ENCODE data around the gene SLC12A6.

The SLC12A6 gene

DNA sequence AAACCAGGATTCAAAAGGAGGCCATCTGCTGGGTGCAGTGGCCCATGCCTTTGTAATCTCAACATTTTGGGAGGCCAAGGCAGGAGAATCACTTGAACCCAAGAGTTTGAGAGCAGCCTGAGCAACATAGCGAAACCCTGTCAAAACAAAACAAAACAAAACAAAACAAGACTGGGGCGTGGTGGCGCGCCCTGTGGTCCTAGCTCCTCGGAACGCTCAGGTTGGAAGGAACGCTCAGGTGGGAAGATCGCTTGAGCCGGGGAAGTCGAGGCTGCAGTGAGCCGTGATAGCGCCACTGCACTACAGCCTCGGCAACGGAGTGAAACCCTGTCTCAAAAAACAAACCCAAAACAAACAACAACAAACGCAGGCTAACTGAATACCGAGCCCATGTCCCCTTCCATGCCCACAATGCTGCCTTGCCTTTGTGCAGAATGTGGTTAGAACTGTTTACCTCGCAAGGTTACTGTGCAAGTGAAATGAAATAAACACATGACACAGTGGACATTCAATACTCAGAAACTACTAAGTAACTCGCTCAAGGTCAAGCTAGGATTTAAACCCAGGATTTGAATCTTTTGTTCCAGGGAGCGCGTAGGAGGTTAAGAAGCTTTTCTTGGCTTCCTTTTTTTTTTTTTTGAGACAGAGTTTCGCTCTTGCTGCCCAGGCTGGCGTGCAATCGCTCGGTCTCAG is 113.5 kb downstream of the SLC12A6 start:
- H3K36me3 ChIP-seq (ENCODE audit: control insufficient read depth in 2 of 2, insufficient read depth in 1 of 2, low read length in 2 of 2): peaks cover 12 to 17% of the 10 kb centered on the region in 2 experiments; a peak in 2 of 3 replicates
- no peak for TF ChIP-seq OSR2 (tag by site-specific recombination; IDR thresholded peaks at IDR 0.05)
- TF ChIP-seq, protein P1, sequence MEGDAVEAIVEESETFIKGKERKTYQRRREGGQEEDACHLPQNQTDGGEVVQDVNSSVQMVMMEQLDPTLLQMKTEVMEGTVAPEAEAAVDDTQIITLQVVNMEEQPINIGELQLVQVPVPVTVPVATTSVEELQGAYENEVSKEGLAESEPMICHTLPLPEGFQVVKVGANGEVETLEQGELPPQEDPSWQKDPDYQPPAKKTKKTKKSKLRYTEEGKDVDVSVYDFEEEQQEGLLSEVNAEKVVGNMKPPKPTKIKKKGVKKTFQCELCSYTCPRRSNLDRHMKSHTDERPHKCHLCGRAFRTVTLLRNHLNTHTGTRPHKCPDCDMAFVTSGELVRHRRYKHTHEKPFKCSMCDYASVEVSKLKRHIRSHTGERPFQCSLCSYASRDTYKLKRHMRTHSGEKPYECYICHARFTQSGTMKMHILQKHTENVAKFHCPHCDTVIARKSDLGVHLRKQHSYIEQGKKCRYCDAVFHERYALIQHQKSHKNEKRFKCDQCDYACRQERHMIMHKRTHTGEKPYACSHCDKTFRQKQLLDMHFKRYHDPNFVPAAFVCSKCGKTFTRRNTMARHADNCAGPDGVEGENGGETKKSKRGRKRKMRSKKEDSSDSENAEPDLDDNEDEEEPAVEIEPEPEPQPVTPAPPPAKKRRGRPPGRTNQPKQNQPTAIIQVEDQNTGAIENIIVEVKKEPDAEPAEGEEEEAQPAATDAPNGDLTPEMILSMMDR (tag by site-specific recombination; IDR thresholded peaks at IDR 0.05): 0 out of 2 replicates have a peak, but pooled peaks have one; percentile 19
- no peaks in the 10 kb centered on the region for H3K9me3 ChIP-seq (ENCODE audit: control insufficient read depth, insufficient read depth, low read depth, low read length)
- POLR2A ChIA-PET: no interaction called here
- H3K4me1 ChIP-seq (ENCODE audit: control insufficient read depth, insufficient read depth, low read length): no peaks in the 10 kb centered on the region
- CTCF ChIA-PET: no interaction called here
- peak overlapping the region; percentile 80 for H3K4me3 ChIP-seq (ENCODE audit: low read depth, low read length)
- peak overlapping the region; percentile 79 for H3K27ac ChIP-seq (ENCODE audit: extremely low read depth, low read depth, low read length)

DNA sequence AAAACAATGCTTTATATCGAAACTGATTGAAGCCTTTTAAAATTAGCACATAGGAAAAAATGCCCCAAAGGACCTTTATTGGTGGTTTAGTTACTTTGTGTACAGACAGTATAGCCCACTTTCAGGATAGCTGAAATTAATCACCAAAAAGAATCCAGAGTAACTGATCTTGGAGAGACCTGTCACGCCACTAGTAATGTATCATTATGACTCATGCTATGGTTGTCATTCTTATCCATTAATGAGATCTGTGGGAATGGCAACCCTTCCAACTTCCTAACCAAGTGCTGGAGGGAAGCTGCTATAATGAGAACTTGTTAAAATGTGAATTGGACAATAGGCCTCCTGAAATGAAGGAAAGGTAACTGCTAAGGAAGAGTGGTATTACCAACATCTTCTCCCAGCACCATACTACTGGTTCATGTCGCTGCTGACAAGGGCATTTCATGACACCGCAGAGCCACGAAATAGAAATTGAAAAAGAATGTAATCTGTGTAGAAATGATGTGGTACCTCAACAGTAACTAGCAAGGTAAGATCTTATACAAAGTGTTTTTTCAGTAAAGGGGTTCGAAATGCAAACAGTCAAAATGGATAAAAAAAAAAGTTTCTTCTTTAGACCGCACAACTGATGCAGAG is 119.9 kb downstream of the SLC12A6 start:
- no peak overlapping the region for H3K27ac ChIP-seq (ENCODE audit: extremely low read depth, low read depth, low read length)
- H3K36me3 ChIP-seq (ENCODE audit: control insufficient read depth in 2 of 2, insufficient read depth in 1 of 2, low read length in 2 of 2): no peaks in the 10 kb centered on the region
- H3K4me3 ChIP-seq (ENCODE audit: low read depth, low read length): no peak overlapping the region
- POLR2A ChIA-PET: no interaction called here
- H3K4me1 ChIP-seq (ENCODE audit: control insufficient read depth, insufficient read depth, low read length): no peaks in the 10 kb centered on the region
- CTCF ChIA-PET: interaction anchor here (1.2 to 1.6 kb wide), 2 partner anchors 8 to 156 kb away, joined by 4 read pairs; partner anchors contain the start of gene KATNBL1
- H3K9me3 ChIP-seq (ENCODE audit: control insufficient read depth, insufficient read depth, low read depth, low read length): no peaks in the 10 kb centered on the region
- no peak for TF ChIP-seq ZNF16 (tag by site-specific recombination; IDR thresholded peaks at IDR 0.05; ENCODE audit: low read depth)
- TF ChIP-seq ZNF555 (tag by site-specific recombination; conservative IDR thresholded peaks at IDR 0.05): no peak
- TF ChIP-seq, protein P2, sequence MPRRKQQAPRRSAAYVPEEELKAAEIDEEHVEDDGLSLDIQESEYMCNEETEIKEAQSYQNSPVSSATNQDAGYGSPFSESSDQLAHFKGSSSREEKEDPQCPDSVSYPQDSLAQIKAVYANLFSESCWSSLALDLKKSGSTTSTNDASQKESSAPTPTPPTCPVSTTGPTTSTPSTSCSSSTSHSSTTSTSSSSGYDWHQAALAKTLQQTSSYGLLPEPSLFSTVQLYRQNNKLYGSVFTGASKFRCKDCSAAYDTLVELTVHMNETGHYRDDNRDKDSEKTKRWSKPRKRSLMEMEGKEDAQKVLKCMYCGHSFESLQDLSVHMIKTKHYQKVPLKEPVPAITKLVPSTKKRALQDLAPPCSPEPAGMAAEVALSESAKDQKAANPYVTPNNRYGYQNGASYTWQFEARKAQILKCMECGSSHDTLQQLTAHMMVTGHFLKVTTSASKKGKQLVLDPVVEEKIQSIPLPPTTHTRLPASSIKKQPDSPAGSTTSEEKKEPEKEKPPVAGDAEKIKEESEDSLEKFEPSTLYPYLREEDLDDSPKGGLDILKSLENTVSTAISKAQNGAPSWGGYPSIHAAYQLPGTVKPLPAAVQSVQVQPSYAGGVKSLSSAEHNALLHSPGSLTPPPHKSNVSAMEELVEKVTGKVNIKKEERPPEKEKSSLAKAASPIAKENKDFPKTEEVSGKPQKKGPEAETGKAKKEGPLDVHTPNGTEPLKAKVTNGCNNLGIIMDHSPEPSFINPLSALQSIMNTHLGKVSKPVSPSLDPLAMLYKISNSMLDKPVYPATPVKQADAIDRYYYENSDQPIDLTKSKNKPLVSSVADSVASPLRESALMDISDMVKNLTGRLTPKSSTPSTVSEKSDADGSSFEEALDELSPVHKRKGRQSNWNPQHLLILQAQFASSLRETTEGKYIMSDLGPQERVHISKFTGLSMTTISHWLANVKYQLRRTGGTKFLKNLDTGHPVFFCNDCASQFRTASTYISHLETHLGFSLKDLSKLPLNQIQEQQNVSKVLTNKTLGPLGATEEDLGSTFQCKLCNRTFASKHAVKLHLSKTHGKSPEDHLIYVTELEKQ (tag by site-specific recombination; IDR thresholded peaks at IDR 0.05; ENCODE audit: borderline replicate concordance): no peak
- TF ChIP-seq, protein P3, sequence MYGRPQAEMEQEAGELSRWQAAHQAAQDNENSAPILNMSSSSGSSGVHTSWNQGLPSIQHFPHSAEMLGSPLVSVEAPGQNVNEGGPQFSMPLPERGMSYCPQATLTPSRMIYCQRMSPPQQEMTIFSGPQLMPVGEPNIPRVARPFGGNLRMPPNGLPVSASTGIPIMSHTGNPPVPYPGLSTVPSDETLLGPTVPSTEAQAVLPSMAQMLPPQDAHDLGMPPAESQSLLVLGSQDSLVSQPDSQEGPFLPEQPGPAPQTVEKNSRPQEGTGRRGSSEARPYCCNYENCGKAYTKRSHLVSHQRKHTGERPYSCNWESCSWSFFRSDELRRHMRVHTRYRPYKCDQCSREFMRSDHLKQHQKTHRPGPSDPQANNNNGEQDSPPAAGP (tag by site-specific recombination; IDR thresholded peaks at IDR 0.05): no peak
- TF ChIP-seq GLI2 (tag by site-specific recombination; IDR thresholded peaks at IDR 0.05; ENCODE audit: borderline replicate concordance, low read depth): no peak
- peak; percentile 26; the same call in 1 of the 2 replicates for TF ChIP-seq ZBTB17 (tag by site-specific recombination; IDR thresholded peaks at IDR 0.05)
- TF ChIP-seq, protein P4, sequence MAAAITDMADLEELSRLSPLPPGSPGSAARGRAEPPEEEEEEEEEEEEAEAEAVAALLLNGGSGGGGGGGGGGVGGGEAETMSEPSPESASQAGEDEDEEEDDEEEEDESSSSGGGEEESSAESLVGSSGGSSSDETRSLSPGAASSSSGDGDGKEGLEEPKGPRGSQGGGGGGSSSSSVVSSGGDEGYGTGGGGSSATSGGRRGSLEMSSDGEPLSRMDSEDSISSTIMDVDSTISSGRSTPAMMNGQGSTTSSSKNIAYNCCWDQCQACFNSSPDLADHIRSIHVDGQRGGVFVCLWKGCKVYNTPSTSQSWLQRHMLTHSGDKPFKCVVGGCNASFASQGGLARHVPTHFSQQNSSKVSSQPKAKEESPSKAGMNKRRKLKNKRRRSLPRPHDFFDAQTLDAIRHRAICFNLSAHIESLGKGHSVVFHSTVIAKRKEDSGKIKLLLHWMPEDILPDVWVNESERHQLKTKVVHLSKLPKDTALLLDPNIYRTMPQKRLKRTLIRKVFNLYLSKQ (tag by site-specific recombination; IDR thresholded peaks at IDR 0.05; ENCODE audit: borderline replicate concordance): no peak
- peak; percentile 51; the same call in 1 of the 2 replicates for TF ChIP-seq ZNF10 (tag by site-specific recombination; IDR thresholded peaks at IDR 0.05)
- no peak for TF ChIP-seq ZNF366 (tag by site-specific recombination; conservative IDR thresholded peaks at IDR 0.05)
- TF ChIP-seq ZNF768 (tag by site-specific recombination; IDR thresholded peaks at IDR 0.05): no peak
- no peak for TF ChIP-seq ZNF175 (tag by site-specific recombination; IDR thresholded peaks at IDR 0.05)
- TF ChIP-seq BCL11B (tag by site-specific recombination; IDR thresholded peaks at IDR 0.05; ENCODE audit: low read depth): no peak
- TF ChIP-seq ZNF701 (tag by site-specific recombination; IDR thresholded peaks at IDR 0.05): no peak
- no peak for TF ChIP-seq SP2 (tag by site-specific recombination; IDR thresholded peaks at IDR 0.05)
- TF ChIP-seq ZNF660 (tag by site-specific recombination; IDR thresholded peaks at IDR 0.05): no peak
- TF ChIP-seq SP7 (tag by site-specific recombination; IDR thresholded peaks at IDR 0.05): 0 out of 2 replicates have a peak, but pooled peaks have one; percentile 48
- TF ChIP-seq, protein P5, sequence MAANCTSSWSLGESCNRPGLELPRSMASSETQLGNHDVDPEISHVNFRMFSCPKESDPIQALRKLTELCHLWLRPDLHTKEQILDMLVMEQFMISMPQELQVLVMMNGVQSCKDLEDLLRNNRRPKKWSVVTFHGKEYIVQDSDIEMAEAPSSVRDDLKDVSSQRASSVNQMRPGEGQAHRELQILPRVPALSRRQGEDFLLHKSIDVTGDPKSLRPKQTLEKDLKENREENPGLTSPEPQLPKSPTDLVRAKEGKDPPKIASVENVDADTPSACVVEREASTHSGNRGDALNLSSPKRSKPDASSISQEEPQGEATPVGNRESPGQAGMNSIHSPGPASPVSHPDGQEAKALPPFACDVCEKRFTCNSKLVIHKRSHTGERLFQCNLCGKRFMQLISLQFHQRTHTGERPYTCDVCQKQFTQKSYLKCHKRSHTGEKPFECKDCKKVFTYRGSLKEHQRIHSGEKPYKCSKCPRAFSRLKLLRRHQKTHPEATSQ (tag by site-specific recombination; IDR thresholded peaks at IDR 0.05): no peak
- TF ChIP-seq ZNF132 (tag by site-specific recombination; IDR thresholded peaks at IDR 0.05; ENCODE audit: borderline replicate concordance): no peak
- TF ChIP-seq ZNF140 (tag by site-specific recombination; IDR thresholded peaks at IDR 0.05): no peak
- no peak for TF ChIP-seq ZNF341 (tag by site-specific recombination; IDR thresholded peaks at IDR 0.05; ENCODE audit: low read depth)
- TF ChIP-seq, protein P6, sequence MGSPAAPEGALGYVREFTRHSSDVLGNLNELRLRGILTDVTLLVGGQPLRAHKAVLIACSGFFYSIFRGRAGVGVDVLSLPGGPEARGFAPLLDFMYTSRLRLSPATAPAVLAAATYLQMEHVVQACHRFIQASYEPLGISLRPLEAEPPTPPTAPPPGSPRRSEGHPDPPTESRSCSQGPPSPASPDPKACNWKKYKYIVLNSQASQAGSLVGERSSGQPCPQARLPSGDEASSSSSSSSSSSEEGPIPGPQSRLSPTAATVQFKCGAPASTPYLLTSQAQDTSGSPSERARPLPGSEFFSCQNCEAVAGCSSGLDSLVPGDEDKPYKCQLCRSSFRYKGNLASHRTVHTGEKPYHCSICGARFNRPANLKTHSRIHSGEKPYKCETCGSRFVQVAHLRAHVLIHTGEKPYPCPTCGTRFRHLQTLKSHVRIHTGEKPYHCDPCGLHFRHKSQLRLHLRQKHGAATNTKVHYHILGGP (tag by site-specific recombination; IDR thresholded peaks at IDR 0.05): no peak
